ENCODE results near the gene ZFP1.

GRCh38 chr16:75152635-75153034 lies 4.3 kb downstream of the ZFP1 start:
- TF ChIP-seq POLR2A (IDR thresholded peaks at IDR 0.05) (no peak), CTCF (IDR thresholded peaks at IDR 0.05) (no peak)
